Parathyroid adenoma (tissue), 2 donors: ENCODE results near the gene CDC7.

Experiments
- H2AFZ ChIP-seq: fragments of 300-600 bp; sonication (generic); one replicate; pipeline ENCODE4 v1.7.0; 2017; ENCODE audit warnings: antibody characterized with exemption, mild to moderate bottlenecking
- H3K27ac ChIP-seq: fragments of 300-600 bp; sonication (generic); one replicate; pipeline ENCODE4 v1.7.0; 2017
- H3K27me3 ChIP-seq: fragments of 300-600 bp; sonication (generic); one replicate; pipeline ENCODE4 v1.7.0; 2017; ENCODE audit warnings: low read length; ENCODE audit not compliant: control insufficient read depth, insufficient read depth
- H3K36me3 ChIP-seq: fragments of 300-600 bp; sonication (generic); one replicate; pipeline ENCODE4 v1.7.0; 2017; ENCODE audit warnings: low read length; ENCODE audit not compliant: control insufficient read depth, insufficient read depth
- H3K4me1 ChIP-seq: fragments of 300-600 bp; sonication (generic); one replicate; pipeline ENCODE4 v1.7.0; 2017; ENCODE audit warnings: control low read depth
- H3K4me2 ChIP-seq: fragments of 300-600 bp; sonication (generic); one replicate; pipeline ENCODE4 v1.7.0; 2017; ENCODE audit warnings: low read length
- H3K4me3 ChIP-seq: fragments of 300-600 bp; sonication (generic); one replicate; pipeline ENCODE4 v1.7.0; 2017; ENCODE audit warnings: low read depth, low read length
- H3K79me2 ChIP-seq: fragments of 300-600 bp; sonication (generic); one replicate; pipeline ENCODE4 v1.7.0; 2017; ENCODE audit warnings: control low read depth
- H3K9ac ChIP-seq: fragments of 300-600 bp; sonication (generic); one replicate; pipeline ENCODE4 v1.7.0; 2017; ENCODE audit warnings: mild to moderate bottlenecking
- H3K9me3 ChIP-seq: fragments of 300-600 bp; sonication (generic); one replicate; pipeline ENCODE4 v1.7.0; 2017; ENCODE audit warnings: low read length; ENCODE audit not compliant: control insufficient read depth
- TF ChIP-seq, protein P1 (sequence below): fragments of 300-600 bp; sonication (generic); IDR thresholded peaks from one replicate; pipeline ENCODE4 v1.7.0; 2017; ENCODE audit warnings: antibody characterized with exemption, mild to moderate bottlenecking
- donor health status: primary hyperparathyroidism.

CDC7 gene

DNA sequence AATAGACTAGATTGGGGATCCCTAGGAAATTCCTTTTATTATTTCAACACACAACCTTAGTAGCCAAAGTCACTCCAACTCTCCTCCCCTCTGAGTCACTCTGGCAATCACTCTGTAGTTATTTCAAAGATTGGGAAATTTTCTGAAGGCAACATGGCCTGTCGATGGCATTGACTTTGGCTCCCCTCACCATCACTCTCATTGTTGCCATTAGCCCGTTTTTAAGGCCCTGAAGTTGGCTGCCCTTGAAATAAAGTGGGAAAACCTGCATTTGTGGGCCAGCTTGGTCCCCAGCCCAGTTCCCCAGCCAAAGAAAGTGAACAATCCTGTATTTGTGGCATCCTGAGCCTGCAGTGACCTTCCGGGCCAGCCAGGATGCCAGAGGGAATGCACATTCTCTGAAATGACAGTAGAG is 52.5 kb downstream of the CDC7 start:
- Histone ChIP-seq H3K27me3 (no peaks in the 10 kb centered on the region), H3K79me2 (no peaks in the 10 kb centered on the region), H3K4me3 (no peak overlapping the region), H3K9ac (no peak overlapping the region), H3K27ac (no peak overlapping the region), H2AFZ (no peak overlapping the region), H3K9me3 (no peaks in the 10 kb centered on the region), H3K4me2 (no peak overlapping the region), H3K36me3 (no peaks in the 10 kb centered on the region), H3K4me1 (no peaks in the 10 kb centered on the region)
- TF ChIP-seq, protein P1, sequence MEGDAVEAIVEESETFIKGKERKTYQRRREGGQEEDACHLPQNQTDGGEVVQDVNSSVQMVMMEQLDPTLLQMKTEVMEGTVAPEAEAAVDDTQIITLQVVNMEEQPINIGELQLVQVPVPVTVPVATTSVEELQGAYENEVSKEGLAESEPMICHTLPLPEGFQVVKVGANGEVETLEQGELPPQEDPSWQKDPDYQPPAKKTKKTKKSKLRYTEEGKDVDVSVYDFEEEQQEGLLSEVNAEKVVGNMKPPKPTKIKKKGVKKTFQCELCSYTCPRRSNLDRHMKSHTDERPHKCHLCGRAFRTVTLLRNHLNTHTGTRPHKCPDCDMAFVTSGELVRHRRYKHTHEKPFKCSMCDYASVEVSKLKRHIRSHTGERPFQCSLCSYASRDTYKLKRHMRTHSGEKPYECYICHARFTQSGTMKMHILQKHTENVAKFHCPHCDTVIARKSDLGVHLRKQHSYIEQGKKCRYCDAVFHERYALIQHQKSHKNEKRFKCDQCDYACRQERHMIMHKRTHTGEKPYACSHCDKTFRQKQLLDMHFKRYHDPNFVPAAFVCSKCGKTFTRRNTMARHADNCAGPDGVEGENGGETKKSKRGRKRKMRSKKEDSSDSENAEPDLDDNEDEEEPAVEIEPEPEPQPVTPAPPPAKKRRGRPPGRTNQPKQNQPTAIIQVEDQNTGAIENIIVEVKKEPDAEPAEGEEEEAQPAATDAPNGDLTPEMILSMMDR = no peak

GRCh38 chr1:91555074-91555730 is 54.6 kb downstream of the CDC7 start:
- H3K4me1 ChIP-seq = no peaks in the 10 kb centered on the region
- no peaks in the 10 kb centered on the region for H3K36me3 ChIP-seq
- H3K9me3 ChIP-seq = no peaks in the 10 kb centered on the region
- H3K4me3 ChIP-seq = no peak overlapping the region
- no peak overlapping the region for H3K27ac ChIP-seq
- no peak overlapping the region for H3K9ac ChIP-seq
- H3K79me2 ChIP-seq = no peaks in the 10 kb centered on the region
- H3K27me3 ChIP-seq = no peaks in the 10 kb centered on the region
- TF ChIP-seq, protein P1 = no peak
- no peak overlapping the region for H3K4me2 ChIP-seq
- H2AFZ ChIP-seq = no peak overlapping the region

GRCh38 chr1:91555821-91556531 is 55.3 kb downstream of the CDC7 start:
- H3K4me1 ChIP-seq = no peaks in the 10 kb centered on the region
- H3K9me3 ChIP-seq = no peaks in the 10 kb centered on the region
- no peaks in the 10 kb centered on the region for H3K36me3 ChIP-seq
- TF ChIP-seq, protein P1 = no peak
- H2AFZ ChIP-seq = no peak overlapping the region
- H3K4me3 ChIP-seq = no peak overlapping the region
- no peaks in the 10 kb centered on the region for H3K27me3 ChIP-seq
- no peak overlapping the region for H3K9ac ChIP-seq
- H3K4me2 ChIP-seq = no peak overlapping the region
- H3K79me2 ChIP-seq = no peaks in the 10 kb centered on the region
- H3K27ac ChIP-seq = no peak overlapping the region

DNA sequence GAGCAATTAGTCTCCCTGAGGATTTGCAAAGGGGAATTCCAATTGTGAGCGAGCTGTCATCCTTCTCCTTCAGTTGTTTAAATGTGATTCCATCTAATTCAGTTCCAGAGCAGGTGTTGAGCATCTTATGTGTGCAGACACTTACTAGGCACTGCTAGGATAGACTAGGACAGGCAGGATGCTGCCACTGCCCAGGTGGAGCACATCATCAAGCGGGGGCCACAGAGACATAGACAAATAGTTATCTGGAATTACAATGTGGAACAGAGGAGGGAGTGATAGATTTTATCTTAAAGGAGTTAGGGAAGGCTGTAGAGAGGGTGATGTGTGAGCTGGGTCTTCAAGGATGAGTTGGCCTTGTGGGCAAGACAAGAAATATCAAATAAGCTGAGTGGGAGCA is 55.9 kb downstream of the CDC7 start:
- Histone ChIP-seq H3K27me3 (no peaks in the 10 kb centered on the region), H3K79me2 (no peaks in the 10 kb centered on the region), H3K36me3 (no peaks in the 10 kb centered on the region), H3K9me3 (no peaks in the 10 kb centered on the region), H3K9ac (no peak overlapping the region), H3K4me1 (no peaks in the 10 kb centered on the region), H3K27ac (no peak overlapping the region), H3K4me2 (no peak overlapping the region), H2AFZ (no peak overlapping the region), H3K4me3 (no peak overlapping the region)
- TF ChIP-seq, protein P1 = no peak
